Sigmoid colon (tissue), 3 donors: ENCODE data around the gene SLF1.

Source experiments
- POLR2A ChIP-seq, 2 donors: fragments of 450-650 bp; IDR thresholded peaks; one replicate each; pipeline ENCODE4 v1.6.1; 2016; ENCODE audit warnings: antibody characterized with exemption in 2 of 2, mild to moderate bottlenecking in 2 of 2, moderate library complexity in 2 of 2
- TF ChIP-seq, protein P1 (sequence below), 4 experiments: fragments of 450-650 bp in 3 of 4; fragments of 200-600 bp in 1 of 4; IDR thresholded peaks; one replicate each; pipeline ENCODE4 v1.5.1; 2016 to 2019; ENCODE audit warnings: antibody characterized with exemption in 4 of 4, mild to moderate bottlenecking in 3 of 4, moderate library complexity in 2 of 4

- TF ChIP-seq POLR2A (IDR thresholded peaks at IDR 0.05), result no peak
- TF ChIP-seq, protein P1, sequence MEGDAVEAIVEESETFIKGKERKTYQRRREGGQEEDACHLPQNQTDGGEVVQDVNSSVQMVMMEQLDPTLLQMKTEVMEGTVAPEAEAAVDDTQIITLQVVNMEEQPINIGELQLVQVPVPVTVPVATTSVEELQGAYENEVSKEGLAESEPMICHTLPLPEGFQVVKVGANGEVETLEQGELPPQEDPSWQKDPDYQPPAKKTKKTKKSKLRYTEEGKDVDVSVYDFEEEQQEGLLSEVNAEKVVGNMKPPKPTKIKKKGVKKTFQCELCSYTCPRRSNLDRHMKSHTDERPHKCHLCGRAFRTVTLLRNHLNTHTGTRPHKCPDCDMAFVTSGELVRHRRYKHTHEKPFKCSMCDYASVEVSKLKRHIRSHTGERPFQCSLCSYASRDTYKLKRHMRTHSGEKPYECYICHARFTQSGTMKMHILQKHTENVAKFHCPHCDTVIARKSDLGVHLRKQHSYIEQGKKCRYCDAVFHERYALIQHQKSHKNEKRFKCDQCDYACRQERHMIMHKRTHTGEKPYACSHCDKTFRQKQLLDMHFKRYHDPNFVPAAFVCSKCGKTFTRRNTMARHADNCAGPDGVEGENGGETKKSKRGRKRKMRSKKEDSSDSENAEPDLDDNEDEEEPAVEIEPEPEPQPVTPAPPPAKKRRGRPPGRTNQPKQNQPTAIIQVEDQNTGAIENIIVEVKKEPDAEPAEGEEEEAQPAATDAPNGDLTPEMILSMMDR (IDR thresholded peaks at IDR 0.05), result peak in 1 of 4 experiments; percentile 31
Measured at GRCh38 chr5:94693043-94693822, 74.8 kb downstream of the SLF1 start.
